ENCODE measurements around the gene CHI3L1.

The CHI3L1 gene

GRCh38 chr1:203199002-203199401 is 12.5 kb upstream of the CHI3L1 start:
- H3K4me1 ChIP-seq (ENCODE audit: insufficient read depth, low read length) = peaks cover 9% of the 10 kb centered on the region; the same call in 1 of the 2 replicates
- no peaks in the 10 kb centered on the region for H3K36me3 ChIP-seq (ENCODE audit: insufficient read depth, low read length)
- no peaks in the 10 kb centered on the region for H3K9me3 ChIP-seq (ENCODE audit: control insufficient read depth, insufficient read depth, low read length)
- H3K9ac ChIP-seq (ENCODE audit: low read depth, low read length) = no peak overlapping the region

GRCh38 chr1:203197625-203198024 is 11.1 kb upstream of the CHI3L1 start:
- H3K36me3 ChIP-seq (ENCODE audit: insufficient read depth, low read length) = no peaks in the 10 kb centered on the region
- H3K4me1 ChIP-seq (ENCODE audit: insufficient read depth, low read length) = peaks cover 9% of the 10 kb centered on the region; the same call in 1 of the 2 replicates
- no peak overlapping the region for H3K9ac ChIP-seq (ENCODE audit: low read depth, low read length)
- H3K9me3 ChIP-seq (ENCODE audit: control insufficient read depth, insufficient read depth, low read length) = no peaks in the 10 kb centered on the region

DNA sequence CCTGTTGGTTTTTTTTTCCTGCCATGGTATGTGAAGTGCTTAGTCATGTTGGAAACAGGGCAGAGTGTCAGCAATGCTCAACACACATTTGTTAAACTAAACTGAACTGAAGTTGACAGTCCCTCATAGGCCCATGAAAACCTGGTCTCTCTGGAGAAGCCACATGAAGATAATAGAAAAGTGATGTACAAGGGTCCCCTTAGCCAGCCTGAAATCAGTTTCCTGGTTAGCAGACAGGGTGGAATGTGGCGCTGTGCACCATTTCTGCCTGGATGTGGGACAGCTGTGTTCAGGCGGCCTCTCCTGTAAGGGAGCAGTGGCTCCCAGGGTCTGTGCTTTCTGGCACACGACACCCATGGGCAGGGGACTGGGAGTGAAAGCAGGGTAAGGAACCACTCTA is 9.9 kb upstream of the CHI3L1 start:
- H3K9ac ChIP-seq (ENCODE audit: low read depth, low read length) = no peak overlapping the region
- no peaks in the 10 kb centered on the region for H3K36me3 ChIP-seq (ENCODE audit: insufficient read depth, low read length)
- peaks cover 9% of the 10 kb centered on the region; the same call in 1 of the 2 replicates for H3K4me1 ChIP-seq (ENCODE audit: insufficient read depth, low read length)
- no peaks in the 10 kb centered on the region for H3K9me3 ChIP-seq (ENCODE audit: control insufficient read depth, insufficient read depth, low read length)

DNA sequence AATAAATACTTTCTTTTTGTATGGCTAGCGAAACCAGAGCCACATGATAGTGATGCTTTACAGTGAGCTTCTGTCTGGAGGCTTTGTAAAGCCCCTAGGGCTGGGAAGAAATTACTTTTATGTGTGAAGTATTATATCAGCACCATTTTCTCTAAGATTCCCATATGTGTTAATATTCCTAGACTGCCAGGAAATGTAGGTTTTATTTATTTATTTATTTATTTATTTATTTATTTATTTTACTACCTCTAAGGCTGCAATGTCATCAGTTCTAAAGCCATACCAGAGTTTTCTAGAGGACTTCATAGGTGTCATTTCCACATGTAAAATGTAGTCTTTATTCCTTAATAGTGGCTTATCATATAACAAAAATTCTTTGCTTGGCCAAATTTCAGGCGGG is 4.4 kb upstream of the CHI3L1 start:
- H3K9ac ChIP-seq (ENCODE audit: low read depth, low read length) = no peak overlapping the region
- no peaks in the 10 kb centered on the region for H3K9me3 ChIP-seq (ENCODE audit: control insufficient read depth, insufficient read depth, low read length)
- H3K4me1 ChIP-seq (ENCODE audit: insufficient read depth, low read length) = peaks cover 15% of the 10 kb centered on the region
- no peaks in the 10 kb centered on the region for H3K36me3 ChIP-seq (ENCODE audit: insufficient read depth, low read length)

DNA sequence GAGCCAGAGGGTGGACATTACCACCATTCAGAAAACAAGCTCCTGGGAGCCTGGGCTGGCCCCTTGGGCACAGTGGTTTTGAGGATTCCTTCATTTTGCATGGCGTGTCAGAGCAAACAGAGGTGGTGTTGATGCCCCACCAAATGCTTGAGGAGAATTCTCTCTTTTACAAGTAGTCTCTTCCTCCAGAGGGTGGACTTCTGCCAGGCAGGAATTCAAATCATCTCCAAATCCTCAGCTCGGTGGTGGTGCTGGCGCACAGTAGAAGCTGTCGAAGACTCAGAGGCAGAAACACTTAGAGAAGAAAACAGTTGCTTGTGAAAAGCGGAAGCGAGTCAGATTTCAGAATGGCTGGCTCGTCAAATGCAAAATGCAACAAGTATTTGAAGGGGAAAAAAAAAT is 3.4 kb upstream of the CHI3L1 start:
- H3K4me1 ChIP-seq (ENCODE audit: insufficient read depth, low read length) = peaks cover 23% of the 10 kb centered on the region
- H3K9ac ChIP-seq (ENCODE audit: low read depth, low read length) = no peak overlapping the region
- H3K36me3 ChIP-seq (ENCODE audit: insufficient read depth, low read length) = no peaks in the 10 kb centered on the region
- no peaks in the 10 kb centered on the region for H3K9me3 ChIP-seq (ENCODE audit: control insufficient read depth, insufficient read depth, low read length)

- Histone ChIP-seq H3K4me1 (ENCODE audit: insufficient read depth, low read length) (peaks cover 23% of the 10 kb centered on the region), H3K36me3 (ENCODE audit: insufficient read depth, low read length) (no peaks in the 10 kb centered on the region), H3K9me3 (ENCODE audit: control insufficient read depth, insufficient read depth, low read length) (no peaks in the 10 kb centered on the region), H3K9ac (ENCODE audit: low read depth, low read length) (no peak overlapping the region)
These were observed 2.3 kb upstream of the CHI3L1 start for GRCh38 chr1:203188686-203189232.

DNA sequence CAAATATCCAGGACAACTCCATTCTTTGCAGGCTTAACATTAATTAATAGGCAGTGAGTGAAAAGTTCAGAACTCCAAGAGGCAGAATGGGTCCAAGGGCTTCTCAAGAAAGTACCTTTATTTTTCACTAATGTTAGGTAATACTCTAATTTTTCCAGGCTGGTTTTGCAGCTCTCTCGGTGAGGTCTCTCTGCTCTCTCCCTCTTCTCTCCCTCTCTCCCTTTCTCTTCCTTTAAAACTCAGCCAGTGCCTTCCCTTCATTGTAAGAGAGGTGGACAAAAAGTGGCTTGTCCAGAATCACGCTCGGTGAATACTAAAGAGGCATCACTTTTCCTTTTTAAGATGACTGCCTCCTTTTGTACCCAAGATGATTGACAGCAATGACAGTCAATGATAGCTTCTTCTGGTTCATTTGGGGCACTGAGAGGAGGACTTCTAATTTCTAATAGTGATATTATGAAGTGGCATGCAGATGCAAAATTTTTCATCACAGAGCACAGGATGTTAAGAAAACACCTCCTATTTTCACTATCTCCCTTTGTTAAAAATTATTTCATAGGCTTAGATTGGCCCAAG is 1.3 kb upstream of the CHI3L1 start:
- peaks cover 23% of the 10 kb centered on the region for H3K4me1 ChIP-seq (ENCODE audit: insufficient read depth, low read length)
- H3K36me3 ChIP-seq (ENCODE audit: insufficient read depth, low read length) = no peaks in the 10 kb centered on the region
- no peaks in the 10 kb centered on the region for H3K9me3 ChIP-seq (ENCODE audit: control insufficient read depth, insufficient read depth, low read length)
- H3K9ac ChIP-seq (ENCODE audit: low read depth, low read length) = no peak overlapping the region

- no peaks in the 10 kb centered on the region for H3K9me3 ChIP-seq (ENCODE audit: control insufficient read depth, insufficient read depth, low read length)
- H3K9ac ChIP-seq (ENCODE audit: low read depth, low read length) = no peak overlapping the region
- H3K4me1 ChIP-seq (ENCODE audit: insufficient read depth, low read length) = peaks cover 23% of the 10 kb centered on the region
- no peaks in the 10 kb centered on the region for H3K36me3 ChIP-seq (ENCODE audit: insufficient read depth, low read length)
These were observed 791 bp upstream of the CHI3L1 start for GRCh38 chr1:203187304-203187685.

- Histone ChIP-seq H3K36me3 (ENCODE audit: insufficient read depth, low read length) (no peaks in the 10 kb centered on the region), H3K9ac (ENCODE audit: low read depth, low read length) (no peak overlapping the region), H3K9me3 (ENCODE audit: control insufficient read depth, insufficient read depth, low read length) (no peaks in the 10 kb centered on the region)
These were observed 436 bp downstream of the CHI3L1 start for GRCh38 chr1:203186091-203186445.

DNA sequence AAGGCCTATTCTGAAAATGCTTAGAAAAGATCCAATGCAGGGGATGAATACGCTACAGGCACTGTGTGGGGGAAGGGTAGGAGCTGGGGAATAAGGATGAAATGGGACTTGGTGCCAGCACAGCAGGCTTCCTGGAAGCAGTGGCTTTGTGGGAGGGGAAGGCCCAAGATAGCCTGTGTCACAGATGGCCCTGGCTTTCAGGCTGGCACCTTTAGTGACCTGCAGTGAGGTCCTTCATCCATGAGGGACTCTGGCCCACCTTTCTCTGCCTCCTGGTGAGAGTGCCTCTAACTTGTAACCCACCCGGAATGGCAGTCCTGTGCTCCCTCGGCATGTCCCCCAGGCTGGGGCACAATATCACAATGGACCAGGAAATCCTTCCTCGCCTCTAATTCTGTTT is 919 bp downstream of the CHI3L1 start:
- Histone ChIP-seq H3K4me1 (ENCODE audit: insufficient read depth, low read length) (peaks cover 23% of the 10 kb centered on the region), H3K9me3 (ENCODE audit: control insufficient read depth, insufficient read depth, low read length) (no peaks in the 10 kb centered on the region), H3K9ac (ENCODE audit: low read depth, low read length) (no peak overlapping the region), H3K36me3 (ENCODE audit: insufficient read depth, low read length) (no peaks in the 10 kb centered on the region)

More at GRCh38 chr1:203186091-203186445, 436 bp downstream of the CHI3L1 start:
- peaks cover 23% of the 10 kb centered on the region for H3K4me1 ChIP-seq (ENCODE audit: insufficient read depth, low read length)

DNA sequence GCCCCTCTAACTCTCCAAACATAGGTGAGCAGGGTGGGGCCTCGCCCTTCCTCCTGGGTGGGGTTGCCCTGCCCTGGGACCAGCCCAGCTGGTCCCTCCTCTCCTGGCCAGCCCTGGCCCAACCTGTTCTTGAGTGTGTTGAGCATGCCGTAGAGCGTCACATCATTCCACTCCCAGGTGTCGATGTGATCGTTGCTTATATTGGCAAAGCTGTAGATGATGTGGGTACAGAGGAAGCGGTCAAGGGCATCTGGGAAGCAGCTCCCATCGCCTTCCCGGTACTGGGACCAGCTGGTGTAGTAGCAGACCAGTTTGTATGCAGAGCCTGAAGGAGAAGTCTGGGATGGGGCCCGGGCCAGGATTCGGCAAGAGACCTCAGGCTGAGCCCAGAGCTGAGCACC is 1.4 kb downstream of the CHI3L1 start:
- no peaks in the 10 kb centered on the region for H3K9me3 ChIP-seq (ENCODE audit: control insufficient read depth, insufficient read depth, low read length)
- H3K4me1 ChIP-seq (ENCODE audit: insufficient read depth, low read length) = peaks cover 23% of the 10 kb centered on the region
- no peak overlapping the region for H3K9ac ChIP-seq (ENCODE audit: low read depth, low read length)
- no peaks in the 10 kb centered on the region for H3K36me3 ChIP-seq (ENCODE audit: insufficient read depth, low read length)

- Histone ChIP-seq H3K36me3 (ENCODE audit: insufficient read depth, low read length) (no peaks in the 10 kb centered on the region), H3K4me1 (ENCODE audit: insufficient read depth, low read length) (peaks cover 23% of the 10 kb centered on the region), H3K9me3 (ENCODE audit: control insufficient read depth, insufficient read depth, low read length) (no peaks in the 10 kb centered on the region), H3K9ac (ENCODE audit: low read depth, low read length) (no peak overlapping the region)
These were observed 2.0 kb downstream of the CHI3L1 start for GRCh38 chr1:203184467-203184866.

- Histone ChIP-seq H3K9me3 (ENCODE audit: control insufficient read depth, insufficient read depth, low read length) (no peaks in the 10 kb centered on the region), H3K4me1 (ENCODE audit: insufficient read depth, low read length) (peaks cover 24% of the 10 kb centered on the region), H3K36me3 (ENCODE audit: insufficient read depth, low read length) (no peaks in the 10 kb centered on the region), H3K9ac (ENCODE audit: low read depth, low read length) (no peak overlapping the region)
These were observed 2.7 kb downstream of the CHI3L1 start for GRCh38 chr1:203183828-203184227.

- Histone ChIP-seq H3K9ac (ENCODE audit: low read depth, low read length) (no peak overlapping the region), H3K4me1 (ENCODE audit: insufficient read depth, low read length) (peaks cover 35% of the 10 kb centered on the region), H3K9me3 (ENCODE audit: control insufficient read depth, insufficient read depth, low read length) (no peaks in the 10 kb centered on the region), H3K36me3 (ENCODE audit: insufficient read depth, low read length) (no peaks in the 10 kb centered on the region)
These were observed 4.0 kb downstream of the CHI3L1 start for GRCh38 chr1:203182387-203182953.

DNA sequence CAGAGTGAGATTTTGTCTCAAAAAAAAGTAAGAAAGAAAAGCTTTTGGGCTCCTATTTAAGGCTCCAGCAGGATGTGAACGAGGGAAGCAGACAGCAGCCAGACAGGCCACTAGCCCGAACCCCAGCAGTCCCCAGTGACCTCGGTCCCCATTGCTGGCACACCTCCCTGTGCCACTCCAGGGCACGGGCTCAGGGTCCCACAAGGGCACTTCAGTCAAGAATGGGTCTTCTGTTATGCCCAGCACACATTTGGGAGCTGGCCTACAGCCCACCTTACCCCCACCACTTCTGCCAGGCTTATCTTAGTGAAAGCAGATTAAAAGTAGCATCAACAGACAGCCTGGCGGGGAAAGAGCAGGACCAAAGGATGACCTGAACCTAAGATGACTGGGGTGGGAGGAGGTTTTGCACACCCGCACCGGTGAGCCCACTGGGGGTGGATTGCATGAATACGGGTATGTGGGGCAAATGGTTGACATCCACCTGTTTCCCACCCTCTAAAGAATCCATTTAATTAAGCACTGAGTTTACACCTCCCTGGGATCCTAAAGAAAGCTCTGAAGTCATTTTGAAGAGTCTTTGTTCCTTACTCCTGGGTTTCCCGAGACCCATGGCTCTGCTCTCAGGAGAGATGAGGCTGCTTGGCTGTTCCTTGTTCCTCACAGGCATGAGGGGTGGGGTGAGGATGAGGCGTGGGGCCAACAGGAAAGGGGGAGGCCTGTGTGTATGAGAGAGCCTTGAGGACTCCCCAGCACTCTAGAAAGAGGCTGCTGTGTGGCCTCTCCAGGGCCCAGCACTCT is 4.7 kb downstream of the CHI3L1 start:
- Histone ChIP-seq H3K9me3 (ENCODE audit: control insufficient read depth, insufficient read depth, low read length) (no peaks in the 10 kb centered on the region), H3K36me3 (ENCODE audit: insufficient read depth, low read length) (no peaks in the 10 kb centered on the region), H3K9ac (ENCODE audit: low read depth, low read length) (no peak overlapping the region), H3K4me1 (ENCODE audit: insufficient read depth, low read length) (peaks cover 32% of the 10 kb centered on the region)

Data from ES-I3 (cell line).